IPS-NIHi7 (cell line): Measurements from ENCODE around the gene NPIPB5.
"Not testable (repeated sequence)": the region's sequence is repeated elsewhere in the genome, so short reads cannot be mapped to it uniquely, and the experiment has no call there.

Experiments
- DNase-seq: peaks from one replicate; pipeline ENCODE4 v3.0.0; 2012; ENCODE audit warnings: mixed read lengths; ENCODE audit errors: extremely low spot score

The NPIPB5 gene

DNA sequence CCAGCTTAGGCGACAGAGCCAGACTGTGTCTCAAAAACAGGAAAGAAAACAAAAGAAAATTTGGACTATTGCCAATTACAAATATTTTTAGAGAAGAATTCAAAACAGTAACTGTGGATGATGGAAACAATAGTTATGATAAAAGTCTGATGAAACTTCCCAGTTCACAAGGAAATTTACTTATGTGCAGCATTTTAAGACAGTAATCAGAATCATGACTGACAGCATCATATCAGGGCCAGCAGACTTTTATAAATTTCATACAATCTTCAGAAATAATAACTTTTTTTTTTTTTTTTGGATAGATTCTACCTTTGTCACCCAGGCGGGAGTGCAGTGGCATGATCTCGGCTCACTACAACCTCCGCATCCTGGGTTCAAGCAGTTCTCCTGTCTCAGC is at the start of gene NPIPB5:
Gene NPIPB5 (plus strand): TSS at position 301 of the 400 bp plus-strand sequence. CDS start 2,911 bp downstream, outside the sequence.
- not testable (repeated sequence) for DNase-seq

DNA sequence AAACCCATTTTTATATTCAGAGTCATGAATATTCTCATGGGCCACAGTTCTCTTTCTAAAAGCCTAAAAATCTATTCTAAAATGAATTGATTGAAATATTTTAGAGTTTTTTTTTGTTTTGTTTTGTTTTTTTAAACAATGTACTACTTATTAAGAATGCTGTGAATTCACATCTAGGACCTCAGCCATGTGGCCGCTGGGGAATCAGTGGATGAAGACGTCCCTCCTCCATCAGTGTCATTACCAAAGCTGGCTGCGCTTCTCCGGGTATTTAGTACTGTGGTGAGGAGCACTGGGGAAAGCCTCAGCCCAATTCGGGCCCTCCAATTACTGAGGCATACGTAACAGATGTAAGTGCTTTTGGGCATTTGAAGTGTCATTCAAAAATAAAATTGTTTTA is 41.8 kb upstream of the NPIPB5 start:
- not testable (repeated sequence) for DNase-seq

DNA sequence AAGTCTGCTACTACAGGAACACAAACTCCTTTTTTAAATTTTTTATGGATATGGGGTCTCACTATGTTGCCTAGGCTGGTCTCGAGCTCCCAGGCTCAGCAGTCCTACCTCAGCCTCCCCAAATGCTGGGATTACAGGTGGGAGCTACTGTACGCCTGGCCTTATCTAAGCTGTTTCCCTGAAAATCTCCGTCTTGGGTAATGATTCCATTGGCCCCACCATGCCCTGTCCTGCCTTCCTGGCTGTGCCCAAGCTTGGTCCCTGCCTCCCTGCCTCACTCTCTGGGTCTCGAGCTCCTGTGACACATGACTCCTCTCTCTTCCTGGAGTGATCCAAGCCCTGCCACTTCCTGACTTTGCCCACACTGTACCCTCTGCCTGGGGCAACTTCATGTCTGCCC is 27.3 kb downstream of the NPIPB5 start:
- DNase-seq, result not testable (repeated sequence)

DNA sequence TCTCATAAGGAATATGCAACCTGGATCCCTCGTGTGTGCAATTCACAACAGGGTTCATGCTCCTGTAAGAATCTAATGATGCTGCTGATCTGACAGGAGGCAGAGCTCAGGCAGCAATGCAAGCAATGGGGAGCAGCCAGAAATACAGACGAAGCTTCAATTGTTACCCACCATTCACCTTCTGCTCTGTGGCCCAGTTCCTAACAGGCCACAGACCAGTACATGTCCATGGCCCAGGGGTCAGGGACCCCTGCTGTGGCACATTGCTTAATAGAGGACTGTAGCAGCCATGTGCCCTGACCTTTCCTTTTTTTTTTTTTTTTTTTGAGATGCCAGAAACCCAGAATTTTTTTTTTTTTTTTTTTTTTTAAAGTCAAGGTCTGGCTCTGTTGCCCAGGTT is 34.1 kb downstream of the NPIPB5 start:
- DNase-seq, result not testable (repeated sequence)

DNA sequence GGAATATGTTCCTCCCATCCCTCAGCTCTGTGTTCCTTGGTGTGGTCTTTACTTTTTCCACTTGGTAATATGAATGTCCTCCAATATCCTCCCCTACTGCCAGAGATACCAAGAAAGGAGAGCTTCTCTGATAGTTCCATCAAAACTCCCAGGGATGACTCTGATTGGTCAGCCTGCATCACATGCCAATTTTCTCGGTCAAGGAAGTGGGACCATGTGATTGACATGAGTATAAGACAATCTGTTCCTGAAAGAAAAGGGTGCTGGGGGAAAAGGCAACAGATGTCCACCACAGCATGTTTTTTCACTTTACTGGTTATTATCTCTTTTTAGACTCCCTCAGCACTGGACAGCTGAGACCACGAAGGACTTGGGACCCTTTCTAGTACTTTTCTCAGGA is 35.9 kb downstream of the NPIPB5 start:
- not testable (repeated sequence) for DNase-seq

DNA sequence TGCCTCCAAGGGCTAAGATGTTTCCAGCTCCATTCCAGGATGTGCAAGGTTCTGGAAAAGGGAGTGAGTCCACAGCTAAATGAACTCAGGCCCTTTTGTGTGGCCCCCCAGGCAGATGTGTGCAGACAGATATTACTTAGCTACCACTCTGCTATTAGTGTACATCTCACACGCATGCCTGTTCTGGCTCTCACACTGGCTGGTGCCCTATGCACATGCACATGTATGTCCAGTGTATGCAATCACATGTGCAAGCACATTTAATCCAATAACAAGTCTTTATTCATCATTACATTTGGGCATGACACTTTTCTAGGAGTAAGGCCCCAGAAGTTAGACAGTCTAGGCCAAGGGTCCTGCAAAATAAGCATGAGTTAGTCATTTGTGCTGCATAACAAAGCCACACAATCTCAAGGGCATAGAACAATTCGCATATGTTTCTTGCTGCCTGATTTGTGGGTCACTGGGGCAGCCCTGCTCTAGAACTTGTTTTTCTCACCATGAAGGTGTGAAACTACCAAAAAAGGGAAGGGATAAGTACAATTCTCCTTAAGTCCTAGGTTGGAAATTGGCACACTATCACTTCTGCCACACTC is 36.6 kb downstream of the NPIPB5 start:
- DNase-seq, result not testable (repeated sequence)

DNA sequence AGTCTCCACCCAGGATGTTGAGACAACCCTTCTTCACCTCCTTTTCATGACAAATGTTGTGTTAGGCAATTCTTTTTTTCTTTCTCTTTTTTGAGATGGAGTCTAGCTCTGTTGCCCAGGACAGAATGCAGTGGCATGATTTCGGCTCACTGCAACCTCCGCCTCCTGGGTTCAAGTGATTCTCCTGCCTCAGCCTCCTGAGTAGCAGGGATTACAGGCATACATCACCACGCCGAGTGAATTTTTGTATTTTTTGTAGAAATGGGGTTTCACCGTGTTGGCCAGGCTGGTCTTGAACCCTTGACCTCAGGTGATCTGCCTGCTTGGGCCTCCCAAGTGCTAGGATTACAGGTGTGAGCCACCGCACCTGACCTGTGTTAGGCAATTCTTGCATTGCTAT is 39.2 kb downstream of the NPIPB5 start:
- DNase-seq, result not testable (repeated sequence)

DNA sequence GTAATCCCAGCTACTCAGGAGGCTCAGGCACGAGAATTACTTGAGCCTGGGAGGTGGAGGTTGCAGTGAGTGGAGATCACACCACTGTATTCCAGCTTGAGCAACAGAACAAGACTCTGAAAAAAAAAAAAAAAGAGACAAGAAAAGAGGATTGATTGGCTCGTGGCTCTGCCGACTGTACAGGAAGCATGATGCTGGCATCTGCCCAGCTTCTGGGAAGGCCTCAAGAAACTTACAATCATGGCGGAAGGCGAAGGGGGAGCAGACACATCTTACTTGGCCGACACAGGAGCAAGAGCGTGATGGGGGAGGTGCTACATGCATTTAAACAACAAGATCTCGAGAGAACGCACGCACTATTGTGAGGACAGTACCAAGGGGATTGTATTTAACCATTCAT is 40.5 kb downstream of the NPIPB5 start:
- not testable (repeated sequence) for DNase-seq

DNA sequence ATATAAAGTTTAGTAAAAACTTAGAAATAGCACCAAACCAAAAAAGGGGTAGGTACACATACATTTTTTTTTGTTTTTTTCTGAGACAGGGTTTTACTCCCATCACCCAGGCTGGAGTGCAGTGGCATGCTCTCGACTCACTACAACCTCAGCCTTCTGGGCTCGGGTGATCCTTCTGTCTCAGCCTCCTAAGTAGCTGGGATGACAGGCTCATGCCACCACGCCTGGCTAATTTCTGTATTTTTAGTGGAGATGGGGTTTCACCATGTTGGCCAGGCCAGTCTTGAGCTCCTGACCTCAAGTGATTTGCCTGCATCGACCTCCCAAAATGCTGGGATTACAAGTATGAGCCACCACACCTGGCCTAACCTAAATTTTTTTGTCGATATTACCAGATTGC is 41.0 kb downstream of the NPIPB5 start:
- DNase-seq, result not testable (repeated sequence)

DNA sequence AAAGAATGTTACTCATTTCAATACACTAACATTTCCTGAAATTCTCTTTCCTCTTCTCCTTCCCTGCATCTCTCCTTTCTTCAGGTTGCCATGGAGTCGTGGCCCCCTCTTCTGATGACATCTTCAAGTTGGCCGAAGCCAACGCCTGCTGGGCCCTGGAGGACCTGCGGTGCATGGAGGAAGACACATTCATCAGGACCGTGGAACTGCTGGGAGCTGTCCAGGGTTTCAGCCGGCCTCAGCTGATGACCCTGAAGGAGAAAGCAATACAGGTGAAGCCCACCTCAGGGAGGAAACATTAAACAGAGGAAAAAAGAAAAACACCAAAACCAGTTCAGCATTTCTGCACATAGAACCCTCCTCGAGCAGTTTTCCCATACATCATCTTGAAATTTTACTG is 46.1 kb downstream of the NPIPB5 start:
- DNase-seq, result not testable (repeated sequence)
